Stromal cell of bone marrow (primary cell): Measurements from ENCODE around the gene ARFRP1.
"Not testable (repeated sequence)": the region's sequence is repeated elsewhere in the genome, so short reads cannot be mapped to it uniquely, and the experiment has no call there.

Experiments
- DNase-seq: peaks from one replicate; pipeline ENCODE4 v3.0.0-alpha.2; 2012; ENCODE audit warnings: low read depth

Gene ARFRP1

DNA sequence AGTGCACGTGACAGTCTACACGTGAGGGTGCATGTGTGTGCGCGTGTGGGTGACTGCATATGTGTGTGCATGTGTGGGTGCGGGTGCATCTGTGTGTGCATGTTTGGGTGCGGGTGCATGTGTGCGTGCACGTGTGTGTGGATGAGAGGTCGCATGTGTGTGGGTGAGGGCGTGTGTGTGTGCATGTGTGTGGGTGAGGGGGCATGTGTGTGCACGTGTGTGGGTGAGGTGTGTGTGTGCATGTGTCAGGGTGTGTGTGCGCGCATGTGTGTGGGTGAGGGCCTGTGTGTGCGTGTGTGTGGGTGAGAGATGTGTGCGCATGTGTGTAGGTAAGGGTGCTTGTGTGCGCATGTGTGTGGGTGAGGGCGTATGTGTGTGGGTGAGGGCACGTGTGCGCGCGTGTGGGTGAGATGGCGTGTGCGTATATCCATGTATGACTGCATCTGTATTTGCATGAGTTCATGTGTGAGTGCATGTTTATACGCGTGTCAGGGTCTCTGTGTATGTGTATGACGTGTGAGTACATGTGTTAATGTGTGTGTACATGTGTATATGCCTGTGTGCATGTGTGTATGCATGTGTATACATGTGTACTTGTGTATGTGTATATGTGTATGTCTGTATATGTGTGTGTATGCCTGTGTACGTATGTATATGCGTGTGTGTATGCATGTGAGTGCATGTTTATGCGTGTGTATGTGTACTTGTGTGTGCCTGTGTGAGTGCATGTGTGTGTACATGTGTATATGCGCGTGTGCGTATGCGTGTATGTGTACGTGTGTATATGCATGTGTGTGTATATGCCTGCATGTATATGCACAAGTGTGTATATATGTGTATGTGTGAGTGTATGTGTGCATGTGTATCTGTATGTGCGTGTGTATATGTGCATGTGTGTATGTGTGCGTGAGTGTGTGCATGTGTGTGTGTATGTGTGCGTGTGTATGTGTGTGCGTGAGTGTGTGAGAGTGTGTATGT is 24.6 kb upstream of the ARFRP1 start:
- DNase-seq, result no peak

DNA sequence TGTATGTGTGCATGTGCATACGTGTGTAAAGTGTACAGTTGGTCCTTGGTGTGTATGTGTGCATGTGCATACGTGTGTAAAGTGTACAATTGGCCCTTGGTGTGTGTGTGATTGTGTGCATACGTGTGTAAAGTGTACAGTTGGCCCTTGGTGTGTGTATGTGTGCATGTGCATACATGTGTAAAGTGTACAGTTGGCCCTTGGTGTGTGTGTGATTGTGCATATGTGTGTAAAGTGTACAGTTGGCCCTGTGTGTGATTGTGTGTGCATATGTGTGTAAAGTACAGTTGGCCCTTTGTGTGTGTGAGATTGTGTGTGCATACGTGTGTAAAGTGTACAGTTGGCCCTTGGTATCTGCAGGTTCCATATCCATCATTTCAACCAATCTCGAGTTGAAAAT is 23.6 kb upstream of the ARFRP1 start:
- DNase-seq, result no peak

DNA sequence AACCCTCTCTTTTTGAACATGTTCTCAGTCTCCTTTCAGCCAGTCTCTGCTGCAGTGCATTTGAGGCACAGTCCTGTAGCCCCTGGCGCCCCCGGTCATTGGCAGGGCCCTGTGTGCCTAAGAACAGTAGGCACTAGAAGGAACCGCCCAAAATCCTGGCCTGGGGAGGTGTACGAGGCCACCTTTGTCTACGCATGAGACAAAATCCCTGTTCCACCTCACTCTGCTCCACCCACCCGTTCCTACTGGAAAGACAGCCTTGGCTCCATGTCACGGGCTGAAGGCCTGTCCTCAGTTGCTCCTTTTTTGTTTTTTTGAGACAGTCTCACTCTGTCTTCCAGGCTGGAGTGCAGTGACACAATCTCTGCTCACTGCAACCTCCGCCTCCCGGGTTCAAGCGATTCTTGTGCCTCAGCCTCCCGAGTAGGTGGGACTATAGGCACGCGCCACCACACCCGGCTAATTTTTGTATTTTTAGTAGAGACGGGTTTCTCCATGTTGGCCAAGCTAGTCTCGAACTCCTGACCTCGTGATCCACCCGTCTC is 22.5 kb upstream of the ARFRP1 start:
- not testable (repeated sequence) for DNase-seq

GRCh38 chr20:63722967-63723622 is 15.3 kb upstream of the ARFRP1 start:
- DNase-seq, result not testable (repeated sequence)

DNA sequence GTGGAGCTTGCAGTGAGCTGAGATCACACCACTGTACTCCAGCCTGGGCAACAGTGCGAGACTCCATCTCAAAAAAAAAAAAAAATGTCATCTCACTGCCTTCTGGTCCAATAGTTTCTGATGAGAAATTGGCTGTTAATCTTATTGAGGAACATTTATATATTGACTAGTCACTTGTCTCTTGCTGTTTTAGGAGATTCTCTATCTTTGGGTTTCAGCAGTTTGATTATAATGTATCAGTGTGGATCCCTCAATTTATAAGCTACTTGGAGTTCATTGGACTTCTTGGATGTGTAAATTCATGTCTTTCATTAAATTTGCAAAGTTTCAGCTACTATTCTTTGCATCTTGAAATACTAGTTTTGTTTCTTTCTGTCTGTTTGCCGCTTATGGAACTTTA is 11.2 kb upstream of the ARFRP1 start:
- DNase-seq, result no peak

DNA sequence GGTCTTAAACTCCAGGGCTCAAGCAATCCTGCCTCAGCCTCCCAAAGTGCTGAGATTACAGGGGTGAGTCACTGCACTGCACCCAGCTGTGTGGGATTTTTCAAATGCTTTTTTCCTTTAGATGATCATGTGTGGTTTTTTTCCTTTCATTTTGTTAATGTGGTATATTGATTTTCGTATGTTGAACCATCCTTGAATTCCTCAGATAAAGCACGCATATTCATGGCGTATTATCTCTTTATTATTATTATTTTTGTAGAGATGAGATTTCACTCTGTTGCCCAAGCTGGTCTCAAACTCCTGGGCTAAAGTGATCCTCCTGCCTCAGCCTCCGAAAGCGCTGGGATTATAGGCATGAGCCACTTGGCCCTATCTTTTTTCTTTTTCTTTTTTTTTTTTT is 7.1 kb upstream of the ARFRP1 start:
- DNase-seq, result no peak

GRCh38 chr20:63712191-63712590 is 4.4 kb upstream of the ARFRP1 start:
- DNase-seq, result no peak

GRCh38 chr20:63711085-63711645 is 3.4 kb upstream of the ARFRP1 start:
- no peak for DNase-seq

GRCh38 chr20:63709149-63709527 is 1.4 kb upstream of the ARFRP1 start:
- no peak for DNase-seq

DNA sequence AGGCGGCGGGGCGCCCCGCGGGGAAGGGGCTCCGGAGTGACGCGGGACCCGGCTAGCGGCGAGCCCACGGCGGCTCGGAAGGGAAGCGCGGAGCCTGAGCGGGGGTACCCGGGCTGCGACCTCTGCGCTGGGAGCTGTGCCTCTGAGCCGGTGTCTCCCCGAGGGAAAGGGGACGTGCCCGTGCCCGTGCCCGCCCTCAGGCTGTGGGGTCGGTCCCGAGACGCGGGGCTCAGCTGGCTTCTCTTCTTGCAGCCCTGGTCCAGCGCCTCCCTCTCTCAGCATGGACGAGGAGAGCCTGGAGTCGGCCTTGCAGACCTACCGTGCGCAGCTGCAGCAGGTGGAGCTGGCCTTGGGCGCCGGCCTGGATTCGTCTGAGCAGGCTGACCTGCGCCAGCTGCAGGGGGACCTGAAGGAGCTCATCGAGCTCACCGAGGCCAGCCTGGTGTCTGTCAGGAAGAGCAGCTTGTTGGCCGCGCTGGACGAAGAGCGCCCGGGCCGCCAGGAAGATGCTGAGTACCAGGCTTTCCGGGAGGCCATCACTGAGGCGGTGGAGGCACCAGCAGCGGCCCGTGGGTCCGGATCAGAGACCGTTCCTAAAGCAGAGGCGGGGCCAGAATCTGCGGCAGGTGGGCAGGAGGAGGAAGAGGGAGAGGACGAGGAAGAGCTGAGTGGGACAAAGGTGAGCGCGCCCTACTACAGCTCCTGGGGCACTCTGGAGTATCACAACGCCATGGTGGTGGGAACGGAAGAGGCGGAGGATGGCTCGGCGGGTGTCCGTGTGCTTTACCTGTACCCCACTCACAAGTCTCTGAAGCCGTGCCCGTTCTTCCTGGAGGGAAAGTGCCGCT is 749 bp upstream of the ARFRP1 start:
- DNase-seq, result no peak

- DNase-seq, result peak; percentile 16
Measured at GRCh38 chr20:63706852-63707557, 771 bp downstream of the ARFRP1 start.

DNA sequence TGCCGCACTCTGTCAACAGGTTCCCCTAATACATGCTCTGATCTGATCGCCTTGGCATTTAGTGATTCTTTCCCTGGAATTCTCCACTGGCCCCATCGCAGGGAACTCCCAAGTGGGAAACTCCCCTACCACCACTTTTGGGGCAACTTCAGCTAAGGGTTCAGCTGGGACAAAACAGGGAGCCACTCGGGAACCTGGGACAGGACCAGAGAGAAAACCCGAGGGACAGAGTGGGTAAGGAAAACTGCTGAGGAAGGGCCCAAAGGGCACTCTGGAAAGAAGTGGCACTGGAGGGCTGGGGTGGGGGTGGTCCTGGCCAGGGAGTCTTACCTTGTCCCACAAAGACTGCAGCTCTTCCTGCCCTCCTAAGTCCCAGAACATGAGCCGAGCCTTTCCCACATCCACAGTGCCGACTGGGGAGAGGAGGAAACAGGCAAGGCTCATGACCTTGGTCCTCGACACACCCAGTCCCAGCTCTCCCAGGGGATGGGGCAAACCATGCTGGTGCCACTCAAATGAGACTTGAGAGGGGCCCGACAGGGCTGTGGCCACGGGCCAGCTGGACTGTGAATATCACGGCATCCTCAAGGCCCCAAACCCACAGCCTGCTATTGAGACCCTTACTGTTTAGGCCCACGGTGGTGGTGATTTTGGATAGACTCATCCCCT is 1.6 kb downstream of the ARFRP1 start:
- no peak for DNase-seq

GRCh38 chr20:63705232-63706026 is 2.3 kb downstream of the ARFRP1 start:
- DNase-seq, result no peak

DNA sequence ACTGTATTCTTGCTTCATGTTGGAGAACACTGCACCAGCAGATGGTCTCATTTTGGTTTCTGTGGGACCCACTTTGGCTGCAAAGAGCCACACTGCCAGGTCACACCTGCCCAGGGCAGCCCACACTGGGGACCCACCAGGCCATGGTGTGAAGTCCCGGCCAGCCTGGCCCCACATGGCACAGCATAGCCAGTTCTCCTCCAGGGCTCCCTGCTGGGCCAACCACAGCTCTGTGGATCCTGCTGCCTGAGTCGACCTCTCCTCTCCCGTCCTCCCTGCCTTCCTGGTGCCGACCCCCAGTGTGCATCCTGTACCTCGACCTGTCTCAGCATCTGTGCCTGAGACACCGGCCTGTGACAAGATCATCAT is 3.0 kb downstream of the ARFRP1 start:
- no peak for DNase-seq

- DNase-seq, result no peak
Measured at GRCh38 chr20:63703976-63704748, 3.6 kb downstream of the ARFRP1 start.

GRCh38 chr20:63703471-63703975 is 4.3 kb downstream of the ARFRP1 start:
- DNase-seq, result no peak

DNA sequence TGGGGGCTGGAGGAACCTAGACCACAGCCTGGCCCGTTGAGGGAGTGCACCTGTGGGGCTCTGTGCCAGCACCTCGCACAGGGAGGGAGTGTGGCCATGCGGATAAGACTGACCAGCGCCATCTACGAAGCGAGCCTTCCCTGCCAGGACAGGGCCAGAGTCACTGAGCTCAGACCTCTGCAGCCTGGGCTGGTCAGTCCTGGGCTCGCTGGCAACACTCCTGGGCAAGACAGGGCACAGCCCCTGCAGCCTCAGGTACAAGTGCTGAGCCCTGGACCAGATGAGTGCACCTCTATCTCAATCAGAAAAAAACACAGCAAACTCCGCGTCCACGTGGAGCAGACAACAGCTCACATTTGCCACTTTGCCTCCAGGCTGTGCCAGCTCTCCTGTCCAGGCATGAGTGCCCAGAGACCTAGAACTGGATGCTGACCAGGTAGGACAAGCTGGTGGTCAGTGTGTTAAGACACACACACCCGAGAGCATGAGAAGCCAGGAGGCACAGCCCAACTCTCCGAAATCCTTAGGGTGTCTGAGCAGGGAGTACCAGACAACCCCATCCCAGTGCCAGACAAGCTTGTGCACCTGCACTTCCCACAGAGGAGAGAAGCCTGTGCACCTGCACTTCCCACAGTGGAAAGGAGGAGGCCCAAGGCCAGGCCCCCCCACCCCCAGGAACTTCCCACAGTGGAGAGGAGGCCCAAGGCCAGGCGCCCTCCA is 4.9 kb downstream of the ARFRP1 start:
- no peak for DNase-seq

- no peak for DNase-seq
Measured at GRCh38 chr20:63702036-63702665, 5.6 kb downstream of the ARFRP1 start.
